ENCODE results near the gene GYS2.

The GYS2 gene

DNA sequence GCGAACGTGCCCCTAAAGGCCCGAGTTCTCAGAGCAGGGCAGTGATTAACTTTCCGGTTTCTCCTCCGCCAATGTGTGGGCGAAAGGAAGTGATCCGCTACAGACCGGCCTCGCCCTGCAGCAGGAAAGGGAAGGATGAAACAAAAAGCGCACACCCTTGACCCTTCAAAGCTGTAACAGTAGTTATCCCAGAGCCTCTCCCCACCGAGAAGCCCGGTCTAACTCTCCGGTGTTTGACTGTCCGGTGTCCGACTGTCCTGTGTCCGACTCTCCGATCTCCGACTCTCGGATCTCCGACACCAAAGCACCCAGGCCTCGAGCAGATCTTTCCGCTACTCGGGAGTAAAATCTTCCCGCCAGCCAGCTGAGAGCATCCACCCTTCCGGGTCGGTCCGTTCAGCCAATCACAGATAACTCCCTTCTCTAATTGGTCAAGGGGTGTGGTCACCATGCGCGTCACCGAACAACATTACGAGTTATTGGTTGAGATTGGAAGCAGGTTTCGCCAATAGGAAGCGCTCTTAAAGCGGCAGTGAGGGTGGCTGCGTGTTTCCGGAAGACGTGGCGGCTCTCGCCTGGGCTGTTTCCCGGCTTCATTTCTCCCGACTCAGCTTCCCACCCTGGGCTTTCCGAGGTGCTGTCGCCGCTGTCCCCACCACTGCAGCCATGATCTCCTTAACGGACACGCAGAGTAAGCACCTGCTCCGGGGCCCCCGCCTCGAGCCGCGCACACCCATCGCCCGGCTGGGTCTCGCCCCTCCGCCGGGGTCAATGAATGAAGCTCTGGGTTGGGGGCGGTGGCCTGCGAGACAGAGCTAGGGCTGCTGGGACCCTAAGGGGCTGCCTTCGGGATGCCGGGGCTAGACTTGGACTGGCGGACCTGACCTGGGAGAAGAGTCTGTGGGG is 103.1 kb downstream of the GYS2 start, which contains the start of the genes GOLT1B and RECQL:
GOLT1B (plus strand) TSS at position 532 of the 906 bp plus-strand sequence; CDS start at position 667, 135 bp downstream.
RECQL (minus strand) TSS at position 378 of the 906 bp plus-strand sequence. CDS start 2,065 bp downstream, outside the sequence.
- DNase-seq = peak; percentile 98 to 100 (median 99)

DNA sequence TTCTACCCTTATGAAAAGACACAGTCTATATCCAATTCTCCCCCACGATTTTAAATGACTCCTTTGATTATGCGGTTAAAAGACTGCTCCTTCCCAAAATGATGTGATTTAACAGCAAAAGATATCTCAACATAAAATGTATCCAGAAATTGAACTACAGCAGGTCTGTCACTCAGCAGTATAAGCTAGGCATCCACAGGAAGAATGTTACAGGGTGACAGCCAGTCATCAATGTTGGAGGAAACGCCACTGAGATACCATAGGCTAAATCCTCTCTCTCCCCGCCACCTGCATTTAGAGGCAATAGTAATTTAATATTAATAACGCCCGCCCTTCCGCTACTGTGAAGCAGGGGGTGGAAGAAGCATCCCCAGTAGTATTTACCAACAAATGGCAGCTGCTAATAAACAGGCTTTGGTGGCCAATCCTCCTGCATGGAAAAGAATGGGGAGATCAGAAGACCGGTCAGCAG is 103.8 kb downstream of the GYS2 start:
- DNase-seq = no peak

DNA sequence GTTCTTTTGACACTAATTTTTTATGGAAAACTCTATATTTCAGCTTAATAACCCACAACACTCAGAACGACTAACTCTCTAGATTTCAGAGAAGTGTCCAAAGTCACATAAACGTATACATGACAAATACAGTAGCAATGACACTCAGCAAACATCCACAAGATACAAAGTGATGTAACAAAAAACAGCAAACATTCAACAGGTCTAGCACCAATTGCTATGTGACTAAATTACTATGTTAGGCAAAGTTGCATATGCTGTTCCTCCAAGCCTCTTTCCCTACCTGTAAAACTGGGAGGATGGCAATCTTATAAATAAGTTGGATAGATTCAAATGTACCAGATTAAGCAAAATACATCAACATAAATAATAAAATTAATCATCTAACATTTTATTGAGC is 104.9 kb downstream of the GYS2 start:
- no peak for DNase-seq

All from NCI-H1417 (cell line).